Ascending aorta (tissue), 2 donors: ENCODE measurements around the gene HSPB8. TPM values are rescaled to one million over a fixed set of nuclear protein-coding genes. Genes with fewer than 3 reads are reported as not detected.

ENCODE experiments used
- DNase-seq, 2 donors: peaks; one replicate each; pipeline ENCODE4 v3.0.0-alpha.2; 2019; ENCODE audit warnings: low spot score in 2 of 2
- H3K27ac ChIP-seq, 2 donors: fragments of 200-600 bp; sonication (generic); one replicate each; pipeline ENCODE4 v1.5.1; 2016 to 2017; ENCODE audit warnings: mild to moderate bottlenecking in 1 of 2
- H3K27me3 ChIP-seq: fragments of 200-600 bp; sonication (generic); one replicate; pipeline ENCODE4 v1.5.1; 2017
- H3K36me3 ChIP-seq, 2 donors: fragments of 200-600 bp; sonication (generic); one replicate each; pipeline ENCODE4 v1.5.1; 2016
- H3K4me1 ChIP-seq, 2 donors: fragments of 200-600 bp; sonication (generic); one replicate each; pipeline ENCODE4 v1.5.1; 2016 to 2017; ENCODE audit warnings: mild to moderate bottlenecking in 1 of 2
- H3K4me3 ChIP-seq, 2 donors: fragments of 200-600 bp; sonication (generic); one replicate each; pipeline ENCODE4 v1.5.1; 2016 to 2017; ENCODE audit warnings: mild to moderate bottlenecking in 1 of 2
- H3K9me3 ChIP-seq, 2 donors: fragments of 200-600 bp; sonication (generic); one replicate each; pipeline ENCODE4 v1.5.1; 2016
- CTCF ChIP-seq, 3 experiments: fragments of 200-600 bp in 2 of 3; fragments of 450-650 bp in 1 of 3; sonication (generic) in 2 of 3; IDR thresholded peaks; one replicate each; pipeline ENCODE4 v1.5.1; 2016 to 2019; ENCODE audit warnings: antibody characterized with exemption in 3 of 3, mild to moderate bottlenecking in 1 of 3, moderate library complexity in 1 of 3
- intact Hi-C: fragments of 100-400 bp; cut with DNase I; formaldehyde crosslinking; loops from one replicate; pipeline ENCODE4 v1.15.1; 2023
- total RNA-seq: library from RNA; depleted of rRNA; stranded (reverse); fragments of >200 nt; gene quantifications from one replicate; pipeline ENCODE4 v1.1.0, GENCODE V29; 2016

Gene HSPB8, protein sequence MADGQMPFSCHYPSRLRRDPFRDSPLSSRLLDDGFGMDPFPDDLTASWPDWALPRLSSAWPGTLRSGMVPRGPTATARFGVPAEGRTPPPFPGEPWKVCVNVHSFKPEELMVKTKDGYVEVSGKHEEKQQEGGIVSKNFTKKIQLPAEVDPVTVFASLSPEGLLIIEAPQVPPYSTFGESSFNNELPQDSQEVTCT
- total RNA-seq: 129 TPM

DNA sequence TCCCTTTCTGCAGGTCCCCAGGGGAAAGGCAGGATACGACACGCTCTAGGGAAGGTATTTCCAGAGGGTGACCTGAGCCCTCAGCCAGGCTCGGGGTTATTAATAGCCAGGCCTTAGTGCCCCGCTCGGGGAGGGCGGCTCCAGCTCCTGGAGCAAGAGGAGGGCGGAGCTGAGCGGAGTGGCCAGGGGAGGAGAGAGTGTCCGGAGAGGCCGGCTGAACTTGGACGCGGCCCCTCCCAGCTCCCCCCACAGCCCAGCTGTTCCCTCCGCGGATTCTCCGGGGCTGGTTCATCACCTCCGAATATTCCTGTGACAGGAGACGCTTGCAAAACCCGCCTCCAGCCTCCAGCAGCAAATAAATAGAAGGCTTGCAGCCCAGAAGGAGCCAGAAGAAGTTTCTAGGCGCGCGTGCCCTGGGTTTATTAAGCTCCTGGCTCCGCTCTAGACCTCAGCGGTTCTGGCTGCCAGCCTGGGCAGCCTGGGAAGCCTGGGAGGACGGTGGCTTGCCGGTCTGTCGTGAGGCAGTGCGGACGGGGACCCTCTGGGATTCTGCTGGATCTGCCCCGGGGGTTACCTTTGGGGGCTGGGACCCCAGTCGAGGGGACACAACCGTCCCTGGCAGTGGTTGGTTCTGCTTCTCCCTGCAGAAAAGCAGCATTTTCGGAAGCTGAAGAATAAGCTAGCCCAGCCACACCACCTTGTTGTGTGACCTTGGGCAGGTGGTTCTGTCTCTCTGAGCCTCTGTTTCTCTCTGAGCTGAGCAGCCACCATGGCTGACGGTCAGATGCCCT is at the start of gene HSPB8:
Gene HSPB8, plus strand, starts transcription at position 388 of the 791 bp plus-strand sequence. Its CDS starts 382 bp downstream, at position 770.
- peak within 1 kb of the TSS; percentile 75 to 76 for H3K4me3 ChIP-seq
- no peaks in the 10 kb centered on the region for H3K9me3 ChIP-seq
- H3K36me3 ChIP-seq: peaks cover 0 to 7% of the 10 kb centered on the region in 2 donors
- H3K27me3 ChIP-seq: no peaks in the 10 kb centered on the region
- peak; percentile 92 to 98 for DNase-seq
- H3K27ac ChIP-seq: peak within 1 kb of the TSS; percentile 96 to 98
- TF ChIP-seq CTCF (IDR thresholded peaks at IDR 0.05): no peak
- peaks cover 4 to 36% of the 10 kb centered on the region in 2 donors for H3K4me1 ChIP-seq
- intact Hi-C loops: loop anchor here (1.0 to 10.0 kb wide), 4 partner anchors 22 to 1116 kb away; partner anchors contain the start of genes PEBP1, SUDS3 and WSB2

GRCh38 chr12:119129827-119130434 is 48.8 kb upstream of the HSPB8 start:
- TF ChIP-seq CTCF (IDR thresholded peaks at IDR 0.05): no peak
- no peak overlapping the region for H3K4me3 ChIP-seq
- H3K4me1 ChIP-seq: no peaks in the 10 kb centered on the region
- intact Hi-C loops: no loop called here
- H3K36me3 ChIP-seq: no peaks in the 10 kb centered on the region
- no peak overlapping the region for H3K27ac ChIP-seq
- no peaks in the 10 kb centered on the region for H3K9me3 ChIP-seq
- no peak for DNase-seq
- H3K27me3 ChIP-seq: no peaks in the 10 kb centered on the region

GRCh38 chr12:119130523-119130922 is 48.2 kb upstream of the HSPB8 start:
- no peaks in the 10 kb centered on the region for H3K9me3 ChIP-seq
- intact Hi-C loops: no loop called here
- no peaks in the 10 kb centered on the region for H3K36me3 ChIP-seq
- H3K4me3 ChIP-seq: no peak overlapping the region
- no peaks in the 10 kb centered on the region for H3K4me1 ChIP-seq
- DNase-seq: no peak
- TF ChIP-seq CTCF (IDR thresholded peaks at IDR 0.05): no peak
- H3K27me3 ChIP-seq: no peaks in the 10 kb centered on the region
- no peak overlapping the region for H3K27ac ChIP-seq

DNA sequence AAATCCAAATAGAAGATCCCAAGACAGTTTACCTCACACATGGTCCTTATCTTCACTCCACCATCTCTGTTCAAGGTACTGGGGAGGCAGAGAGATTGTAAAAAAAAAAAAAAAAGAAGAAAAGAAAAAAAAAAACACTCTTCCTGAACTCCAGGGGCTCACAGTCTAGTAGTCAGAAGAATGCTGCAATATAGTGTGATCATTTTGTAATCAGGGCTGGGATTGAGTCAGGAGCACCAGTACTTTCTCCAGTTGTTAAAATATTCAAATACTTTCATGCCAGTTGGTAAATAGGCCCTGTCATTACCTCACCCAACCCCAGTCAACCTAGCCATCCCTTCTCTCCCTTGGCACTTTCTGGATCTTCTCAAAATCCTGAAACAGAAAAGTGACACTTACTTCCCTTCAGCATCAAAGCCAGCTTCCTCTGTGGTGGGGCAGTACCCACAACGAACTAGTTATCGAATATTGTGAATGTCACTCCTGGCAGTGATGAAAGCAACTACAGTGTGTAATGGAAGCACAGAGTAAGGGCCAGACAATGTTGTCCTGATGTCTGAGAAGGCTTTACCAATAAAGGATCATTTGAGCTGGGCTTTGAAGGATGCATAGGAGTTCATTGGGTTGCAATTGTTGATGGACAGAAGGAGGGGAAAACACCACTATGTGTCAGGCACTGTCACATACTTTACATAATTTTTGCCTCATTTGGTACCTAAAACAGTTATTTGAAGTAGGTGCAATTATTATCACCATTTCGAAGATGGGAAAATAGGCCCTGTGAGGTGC is 44.3 kb upstream of the HSPB8 start:
- H3K36me3 ChIP-seq: no peaks in the 10 kb centered on the region
- H3K27me3 ChIP-seq: no peaks in the 10 kb centered on the region
- TF ChIP-seq CTCF (IDR thresholded peaks at IDR 0.05): no peak
- H3K9me3 ChIP-seq: no peaks in the 10 kb centered on the region
- intact Hi-C loops: no loop called here
- H3K4me1 ChIP-seq: no peaks in the 10 kb centered on the region
- H3K27ac ChIP-seq: no peak overlapping the region
- no peak overlapping the region for H3K4me3 ChIP-seq
- DNase-seq: no peak

GRCh38 chr12:119136811-119137410 is 41.8 kb upstream of the HSPB8 start:
- intact Hi-C loops: no loop called here
- H3K9me3 ChIP-seq: no peaks in the 10 kb centered on the region
- TF ChIP-seq CTCF (IDR thresholded peaks at IDR 0.05): no peak
- no peaks in the 10 kb centered on the region for H3K36me3 ChIP-seq
- no peak overlapping the region for H3K27ac ChIP-seq
- no peaks in the 10 kb centered on the region for H3K27me3 ChIP-seq
- no peak overlapping the region for H3K4me3 ChIP-seq
- H3K4me1 ChIP-seq: no peaks in the 10 kb centered on the region
- no peak for DNase-seq
